ENCODE measurements around the gene SUCLG1. TPM values are rescaled to one million over a fixed set of nuclear protein-coding genes. Genes with fewer than 3 reads are reported as not detected.

Gene SUCLG1
- polyA plus RNA-seq, 1 donor (not counting 4 experiments of a cell fraction or from before 2014, with no cell fraction given) = 83.6 TPM

DNA sequence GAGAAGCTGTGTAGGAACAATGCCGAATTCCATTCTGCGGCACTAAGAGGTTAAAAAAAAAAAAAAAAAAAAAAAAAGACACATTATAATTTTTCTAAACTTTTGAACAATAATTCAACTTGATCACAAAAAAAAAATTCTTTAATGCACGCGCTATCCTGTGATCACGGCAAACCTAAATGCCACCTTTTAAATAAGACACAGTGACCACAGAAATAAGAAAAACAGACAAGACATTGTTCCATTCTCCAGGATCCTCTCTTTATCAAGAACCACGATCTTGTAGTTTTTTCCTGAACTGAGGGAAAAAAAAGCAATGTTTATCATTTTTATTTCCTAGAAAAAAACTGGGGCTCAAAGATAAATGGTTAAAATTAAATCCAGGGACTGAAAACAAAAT, 9.4 kb downstream of the SUCLG1 start:
- no peak for TF ChIP-seq EZH2 (IDR thresholded peaks at IDR 0.05; ENCODE audit: low read length)
- no peak for TF ChIP-seq CTCF (optimal IDR thresholded peaks at IDR 0.05 in 1 of 3, IDR thresholded peaks at IDR 0.05 in 1 of 3, conservative IDR thresholded peaks at IDR 0.05 in 1 of 3; ENCODE audit: extremely low read depth in 1 of 3, insufficient read depth in 2 of 3, low read length in 3 of 3)
- no peaks in the 10 kb centered on the region for H3K4me1 ChIP-seq (ENCODE audit: control insufficient read depth, extremely low read depth, insufficient read depth, low read length)
- H3K9me1 ChIP-seq (ENCODE audit: control insufficient read depth, extremely low read depth, insufficient read depth, low read length) = no peaks in the 10 kb centered on the region
- no peak overlapping the region for H3K9ac ChIP-seq (ENCODE audit: control insufficient read depth, extremely low read depth, insufficient read depth, low read length)
- no peak overlapping the region for H3K4me3 ChIP-seq (ENCODE audit: control insufficient read depth in 2 of 3, extremely low read depth in 1 of 3, insufficient read depth in 2 of 3, low read depth in 1 of 3, low read length in 3 of 3)
- peaks cover 0 to 3% of the 10 kb centered on the region in 2 experiments for H3K36me3 ChIP-seq (ENCODE audit: control insufficient read depth in 2 of 2, extremely low read depth in 1 of 2, insufficient read depth in 2 of 2, low read length in 2 of 2)
- H3K27ac ChIP-seq (ENCODE audit: control insufficient read depth, insufficient read depth, low read length) = no peak overlapping the region
- H3K4me2 ChIP-seq (ENCODE audit: control insufficient read depth, extremely low read depth, insufficient read depth, low read depth, low read length) = no peak overlapping the region
- H4K20me1 ChIP-seq (ENCODE audit: control insufficient read depth, extremely low read depth, insufficient read depth, low read length) = no peaks in the 10 kb centered on the region
- dilution Hi-C loops (cut with MboI; ENCODE audit: extremely low pct_ligation_motif_present, low sequenced_read_pairs) = no loop called here
- FAIRE-seq (no peak), DNase-seq (ENCODE audit: low read depth, low spot score) (no peak)
- H3K9me3 ChIP-seq (ENCODE audit: control insufficient read depth, low read depth, low read length) = no peaks in the 10 kb centered on the region
- H2AFZ ChIP-seq (ENCODE audit: control insufficient read depth, low read length) = no peak overlapping the region
- H3K27me3 ChIP-seq (ENCODE audit: control insufficient read depth, extremely low read depth, insufficient read depth, low read length) = no peaks in the 10 kb centered on the region
- peaks cover 44% of the 10 kb centered on the region for H3K79me2 ChIP-seq (ENCODE audit: control insufficient read depth, insufficient read depth, low read length)

GRCh38 chr2:84449055-84449454, 10.0 kb downstream of the SUCLG1 start:
- Histone ChIP-seq H3K4me1 (ENCODE audit: control insufficient read depth, extremely low read depth, insufficient read depth, low read length) (no peaks in the 10 kb centered on the region), H3K79me2 (ENCODE audit: control insufficient read depth, insufficient read depth, low read length) (peaks cover 38% of the 10 kb centered on the region), H3K9me3 (ENCODE audit: control insufficient read depth, low read depth, low read length) (no peaks in the 10 kb centered on the region), H3K4me2 (ENCODE audit: control insufficient read depth, extremely low read depth, insufficient read depth, low read depth, low read length) (no peak overlapping the region), H3K27ac (ENCODE audit: control insufficient read depth, insufficient read depth, low read length) (no peak overlapping the region), H4K20me1 (ENCODE audit: control insufficient read depth, extremely low read depth, insufficient read depth, low read length) (no peaks in the 10 kb centered on the region), H3K4me3 (ENCODE audit: control insufficient read depth in 2 of 3, extremely low read depth in 1 of 3, insufficient read depth in 2 of 3, low read depth in 1 of 3, low read length in 3 of 3) (no peak overlapping the region), H2AFZ (ENCODE audit: control insufficient read depth, low read length) (no peak overlapping the region), H3K36me3 (ENCODE audit: control insufficient read depth in 2 of 2, extremely low read depth in 1 of 2, insufficient read depth in 2 of 2, low read length in 2 of 2) (peaks cover 0 to 3% of the 10 kb centered on the region in 2 experiments), H3K9me1 (ENCODE audit: control insufficient read depth, extremely low read depth, insufficient read depth, low read length) (no peaks in the 10 kb centered on the region), H3K9ac (ENCODE audit: control insufficient read depth, extremely low read depth, insufficient read depth, low read length) (no peak overlapping the region), H3K27me3 (ENCODE audit: control insufficient read depth, extremely low read depth, insufficient read depth, low read length) (no peaks in the 10 kb centered on the region)
- DNase-seq (ENCODE audit: low read depth, low spot score) (no peak), FAIRE-seq (no peak)
- dilution Hi-C loops (cut with MboI; ENCODE audit: extremely low pct_ligation_motif_present, low sequenced_read_pairs) = no loop called here
- TF ChIP-seq EZH2 (IDR thresholded peaks at IDR 0.05; ENCODE audit: low read length) (no peak), CTCF (optimal IDR thresholded peaks at IDR 0.05 in 1 of 3, IDR thresholded peaks at IDR 0.05 in 1 of 3, conservative IDR thresholded peaks at IDR 0.05 in 1 of 3; ENCODE audit: extremely low read depth in 1 of 3, insufficient read depth in 2 of 3, low read length in 3 of 3) (no peak)
